ENCODE results near the gene FBXO39.

DNA sequence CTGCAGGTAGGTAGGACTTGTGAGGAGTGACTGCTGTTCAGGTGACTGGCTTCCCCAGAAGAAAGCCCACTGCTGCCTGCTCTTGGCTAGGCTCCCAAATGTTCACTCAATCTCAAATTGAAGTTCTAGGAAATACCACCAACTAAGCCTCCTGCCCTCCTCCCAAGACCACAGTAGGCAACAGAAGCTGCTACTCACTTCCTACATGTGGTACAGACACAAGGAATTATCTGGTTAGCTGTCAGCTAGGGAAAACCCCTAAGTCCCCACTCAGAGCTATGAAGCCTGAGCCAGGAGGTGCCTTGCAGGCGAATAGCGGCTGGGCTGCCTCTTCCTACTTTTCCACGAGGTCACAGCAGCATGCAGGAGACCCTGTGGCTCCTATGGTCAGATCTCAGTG, 4.9 kb downstream of the FBXO39 start:
- TF ChIP-seq, protein P1, sequence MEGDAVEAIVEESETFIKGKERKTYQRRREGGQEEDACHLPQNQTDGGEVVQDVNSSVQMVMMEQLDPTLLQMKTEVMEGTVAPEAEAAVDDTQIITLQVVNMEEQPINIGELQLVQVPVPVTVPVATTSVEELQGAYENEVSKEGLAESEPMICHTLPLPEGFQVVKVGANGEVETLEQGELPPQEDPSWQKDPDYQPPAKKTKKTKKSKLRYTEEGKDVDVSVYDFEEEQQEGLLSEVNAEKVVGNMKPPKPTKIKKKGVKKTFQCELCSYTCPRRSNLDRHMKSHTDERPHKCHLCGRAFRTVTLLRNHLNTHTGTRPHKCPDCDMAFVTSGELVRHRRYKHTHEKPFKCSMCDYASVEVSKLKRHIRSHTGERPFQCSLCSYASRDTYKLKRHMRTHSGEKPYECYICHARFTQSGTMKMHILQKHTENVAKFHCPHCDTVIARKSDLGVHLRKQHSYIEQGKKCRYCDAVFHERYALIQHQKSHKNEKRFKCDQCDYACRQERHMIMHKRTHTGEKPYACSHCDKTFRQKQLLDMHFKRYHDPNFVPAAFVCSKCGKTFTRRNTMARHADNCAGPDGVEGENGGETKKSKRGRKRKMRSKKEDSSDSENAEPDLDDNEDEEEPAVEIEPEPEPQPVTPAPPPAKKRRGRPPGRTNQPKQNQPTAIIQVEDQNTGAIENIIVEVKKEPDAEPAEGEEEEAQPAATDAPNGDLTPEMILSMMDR (IDR thresholded peaks at IDR 0.05; ENCODE audit: insufficient read depth, low read length, poor library complexity, severe bottlenecking), result no peak
- TF ChIP-seq EZH2phosphoT487 (conservative IDR thresholded peaks at IDR 0.05; ENCODE audit: low read length), result no peak
